SK-N-MC (cell line): ENCODE data around the gene ADK.

Source experiments
- EZH2 ChIP-seq: fragments of 200-600 bp; sonication (generic); IDR thresholded peaks from one replicate; pipeline ENCODE4 v1.6.1; 2017; ENCODE audit warnings: antibody characterized with exemption
- FOXP2 ChIP-seq: optimal IDR thresholded peaks from 2 replicates; pipeline ENCODE3; 2011; ENCODE audit warnings: mild to moderate bottlenecking, moderate library complexity; ENCODE audit not compliant: insufficient read depth; ENCODE audit errors: extremely low read length, control extremely low read depth
- POLR2AphosphoS5 ChIP-seq: IDR thresholded peaks from 2 replicates; pipeline ENCODE4 v1.6.1; 2012; ENCODE audit warnings: mild to moderate bottlenecking, low read depth, low read length, borderline replicate concordance

- TF ChIP-seq EZH2 (no peak), POLR2AphosphoS5 (no peak), FOXP2 (no peak)
These were observed 27.2 kb downstream of the ADK start for GRCh38 chr10:74178042-74178791.
